Left kidney (tissue), 8 donors: Measurements from ENCODE around the gene SCCPDH. TPM values are rescaled to one million over a fixed set of nuclear protein-coding genes. Genes with fewer than 3 reads are reported as not detected.
"Not testable (repeated sequence)": the region's sequence is repeated elsewhere in the genome, so short reads cannot be mapped to it uniquely, and the experiment has no call there.

ENCODE experiments used
- DNase-seq: peaks from one replicate; pipeline ENCODE4 v3.0.0-alpha.2; 2013
- long read RNA-seq, 8 donors: transcript quantifications; one replicate each; lab custom pipeline, GENCODE V29; 2026
- polyA plus RNA-seq: library from polyadenylated mRNA; unstranded; fragments of 120-200 nt; gene quantifications from one replicate; pipeline ENCODE4 v1.2.1, GENCODE V29; 2013; ENCODE audit not compliant: insufficient read length

Gene SCCPDH, protein sequence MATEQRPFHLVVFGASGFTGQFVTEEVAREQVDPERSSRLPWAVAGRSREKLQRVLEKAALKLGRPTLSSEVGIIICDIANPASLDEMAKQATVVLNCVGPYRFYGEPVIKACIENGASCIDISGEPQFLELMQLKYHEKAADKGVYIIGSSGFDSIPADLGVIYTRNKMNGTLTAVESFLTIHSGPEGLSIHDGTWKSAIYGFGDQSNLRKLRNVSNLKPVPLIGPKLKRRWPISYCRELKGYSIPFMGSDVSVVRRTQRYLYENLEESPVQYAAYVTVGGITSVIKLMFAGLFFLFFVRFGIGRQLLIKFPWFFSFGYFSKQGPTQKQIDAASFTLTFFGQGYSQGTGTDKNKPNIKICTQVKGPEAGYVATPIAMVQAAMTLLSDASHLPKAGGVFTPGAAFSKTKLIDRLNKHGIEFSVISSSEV
- polyA plus RNA-seq: 50.4 TPM
- long read RNA-seq, donor 1, transcript SCCPDH-201 (12 exons, 2,503 nt): major isoform, 35 of 66 reads
- long read RNA-seq, donor 1, partial matches to known transcripts: 31 of 66 reads
- long read RNA-seq, donor 1, other reads (novel, unspliced or antisense): 0 of 66 reads
- long read RNA-seq, donor 2, transcript SCCPDH-201 (12 exons, 2,503 nt): major isoform, 35 of 41 reads
- long read RNA-seq, donor 2, partial matches to known transcripts: 6 of 41 reads
- long read RNA-seq, donor 2, other reads (novel, unspliced or antisense): 0 of 41 reads
- long read RNA-seq, donor 3, transcript SCCPDH-201 (12 exons, 2,503 nt): major isoform, 28 of 39 reads
- long read RNA-seq, donor 3, partial matches to known transcripts: 11 of 39 reads
- long read RNA-seq, donor 3, other reads (novel, unspliced or antisense): 0 of 39 reads
- long read RNA-seq, donor 4, partial matches to known transcripts: 5 of 7 reads
- long read RNA-seq, donor 4, other reads (novel, unspliced or antisense): 0 of 7 reads
- long read RNA-seq, donor 5, transcript SCCPDH-201 (12 exons, 2,503 nt): major isoform, 63 of 94 reads
- long read RNA-seq, donor 5, partial matches to known transcripts: 31 of 94 reads
- long read RNA-seq, donor 5, other reads (novel, unspliced or antisense): 0 of 94 reads
- long read RNA-seq, donor 6, transcript SCCPDH-201 (12 exons, 2,503 nt): major isoform, 33 of 47 reads
- long read RNA-seq, donor 6, partial matches to known transcripts: 14 of 47 reads
- long read RNA-seq, donor 6, other reads (novel, unspliced or antisense): 0 of 47 reads
- long read RNA-seq, donor 7, transcript SCCPDH-201 (12 exons, 2,503 nt): major isoform, 55 of 82 reads
- long read RNA-seq, donor 7, partial matches to known transcripts: 27 of 82 reads
- long read RNA-seq, donor 7, other reads (novel, unspliced or antisense): 0 of 82 reads
- long read RNA-seq, donor 8, transcript SCCPDH-201 (12 exons, 2,503 nt): major isoform, 18 of 23 reads
- long read RNA-seq, donor 8, partial matches to known transcripts: 5 of 23 reads
- long read RNA-seq, donor 8, other reads (novel, unspliced or antisense): 0 of 23 reads

DNA sequence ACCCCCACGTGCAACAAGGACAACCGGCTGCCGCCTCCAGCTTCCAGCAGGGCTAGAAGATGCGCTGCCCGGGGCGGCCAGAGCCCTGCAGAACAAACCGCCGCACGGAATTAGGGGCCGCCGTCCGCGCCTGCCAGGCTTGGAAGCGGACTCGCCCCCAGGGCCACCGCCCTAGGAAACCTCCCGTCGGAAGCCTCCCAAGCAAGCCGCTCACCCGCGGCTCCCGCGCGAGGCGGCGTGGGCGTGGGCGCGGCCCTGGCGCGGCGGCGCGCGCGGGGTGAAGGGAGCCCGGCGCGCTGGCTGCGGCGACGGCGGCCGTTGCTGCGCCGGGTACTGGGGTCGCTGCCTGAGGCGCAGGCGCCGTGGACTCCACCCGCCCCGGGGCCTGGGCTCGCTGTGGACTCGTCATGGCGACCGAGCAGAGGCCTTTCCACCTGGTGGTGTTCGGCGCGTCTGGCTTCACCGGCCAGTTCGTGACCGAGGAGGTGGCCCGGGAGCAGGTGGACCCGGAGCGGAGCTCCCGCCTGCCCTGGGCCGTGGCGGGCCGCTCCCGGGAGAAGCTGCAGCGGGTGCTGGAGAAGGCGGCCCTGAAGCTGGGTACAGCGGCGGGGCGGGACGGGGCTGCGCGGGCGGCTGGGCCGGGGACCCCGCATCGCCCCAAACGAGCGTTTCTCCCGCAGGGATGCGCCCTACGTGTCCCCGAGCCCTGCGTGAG, at the start of gene SCCPDH:
TSS of gene SCCPDH (plus strand) at position 394 of the 715 bp plus-strand sequence. CDS start at position 408, 14 bp downstream.
- DNase-seq: peak; percentile 75

DNA sequence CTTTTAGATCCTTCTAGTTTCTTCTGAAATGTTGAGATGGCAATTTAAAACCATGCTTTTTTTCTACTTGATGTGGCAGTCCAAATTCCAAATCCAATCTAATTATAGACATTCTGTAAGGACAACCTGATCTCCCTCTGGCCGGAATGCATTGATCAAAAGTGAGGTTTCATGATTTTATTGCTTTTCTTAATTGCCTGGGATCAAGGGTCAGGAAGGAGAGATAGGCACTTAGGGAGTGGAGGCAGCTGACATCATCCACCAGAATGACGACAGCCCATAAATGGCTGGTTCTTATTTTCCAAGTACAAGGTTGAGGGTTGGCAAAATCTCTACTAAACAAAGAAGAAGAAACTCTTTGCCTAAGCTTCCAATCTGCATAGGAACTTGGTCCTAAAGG, 46.4 kb upstream of the SCCPDH start:
- peak; percentile 52 for DNase-seq

DNA sequence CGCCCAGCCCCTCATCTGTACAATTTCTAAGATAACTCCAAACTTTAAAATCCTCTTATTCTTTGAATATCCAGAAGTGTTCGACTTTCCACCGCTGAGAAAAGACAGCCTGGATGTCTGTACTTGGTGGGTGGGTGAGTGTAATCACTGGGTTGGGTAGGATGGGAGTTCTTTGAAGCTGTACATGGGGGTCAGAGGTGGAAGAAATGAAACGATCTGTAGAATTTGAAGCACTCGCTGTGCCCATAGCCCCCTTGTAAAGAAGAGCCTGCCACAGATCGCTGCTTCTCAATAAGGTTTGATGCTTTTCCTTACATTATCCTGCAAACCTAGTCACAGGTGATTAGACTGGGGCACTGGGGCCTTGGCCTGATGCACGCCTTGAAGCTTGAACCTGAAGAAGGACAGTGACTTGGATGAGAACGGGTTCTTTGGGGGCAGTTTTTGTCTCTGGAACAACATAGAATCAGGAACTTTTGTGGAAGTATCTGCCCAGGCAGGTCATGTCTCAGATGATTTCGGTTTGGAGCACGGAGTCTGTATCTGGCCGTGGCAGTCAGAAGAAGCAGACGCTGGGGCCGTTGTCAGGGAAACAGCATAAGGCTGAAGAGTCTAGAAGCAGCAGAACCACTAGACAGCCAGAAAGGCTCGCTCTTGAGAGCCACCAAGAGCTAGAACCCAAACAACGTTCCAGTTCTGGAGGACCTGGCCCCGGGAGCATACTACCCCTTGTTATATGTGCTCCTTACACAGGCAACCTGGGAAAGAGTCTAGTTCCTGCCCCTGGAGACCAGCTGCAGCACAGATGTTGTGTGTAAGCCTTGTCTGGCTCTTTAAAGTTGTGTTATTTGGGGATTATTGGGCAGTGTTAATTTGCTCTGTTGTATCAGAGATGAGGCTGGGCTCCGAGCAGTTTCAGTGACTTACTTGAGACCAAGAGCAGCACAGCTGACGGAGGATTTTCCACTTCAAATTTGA, 45.1 kb upstream of the SCCPDH start:
- peak; percentile 25 for DNase-seq

DNA sequence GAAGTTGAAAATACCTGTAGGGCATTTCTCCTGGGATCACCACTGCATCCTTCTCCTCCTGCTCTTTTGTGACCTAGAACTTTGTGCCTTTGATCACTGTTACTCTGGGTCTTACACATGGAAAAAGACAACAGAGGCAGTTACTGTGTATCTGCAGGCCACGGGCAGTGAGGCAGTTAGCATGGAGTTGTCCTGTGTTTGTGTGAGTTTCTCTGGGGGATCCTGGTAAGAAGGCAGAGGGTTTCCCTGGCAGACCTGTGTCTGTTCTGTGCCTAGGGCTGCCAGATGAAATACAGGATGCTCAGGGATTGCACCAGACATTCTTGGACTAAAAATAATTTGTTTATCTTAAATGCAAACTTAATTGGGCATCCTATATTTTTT, 44.4 kb upstream of the SCCPDH start:
- DNase-seq: no peak

DNA sequence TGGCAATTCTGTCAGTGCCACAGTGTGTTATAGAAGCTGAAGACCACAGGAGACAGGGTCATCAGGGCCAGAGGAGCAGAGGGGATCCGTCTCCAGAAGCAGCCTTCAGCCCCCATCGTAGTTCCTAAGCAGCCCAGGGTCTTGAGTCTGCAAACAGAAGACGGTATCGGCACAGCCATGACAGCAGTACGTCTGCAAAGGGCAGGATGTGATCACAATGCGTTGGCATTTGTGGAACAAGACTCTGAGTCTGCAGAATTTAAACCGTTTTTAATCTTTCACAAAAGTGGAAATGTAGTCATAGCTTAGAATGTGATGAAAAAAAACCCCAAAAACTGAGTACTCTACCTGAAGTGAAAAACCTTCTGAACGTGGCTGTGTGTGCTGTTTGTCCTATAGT, 44.0 kb upstream of the SCCPDH start:
- no peak for DNase-seq

DNA sequence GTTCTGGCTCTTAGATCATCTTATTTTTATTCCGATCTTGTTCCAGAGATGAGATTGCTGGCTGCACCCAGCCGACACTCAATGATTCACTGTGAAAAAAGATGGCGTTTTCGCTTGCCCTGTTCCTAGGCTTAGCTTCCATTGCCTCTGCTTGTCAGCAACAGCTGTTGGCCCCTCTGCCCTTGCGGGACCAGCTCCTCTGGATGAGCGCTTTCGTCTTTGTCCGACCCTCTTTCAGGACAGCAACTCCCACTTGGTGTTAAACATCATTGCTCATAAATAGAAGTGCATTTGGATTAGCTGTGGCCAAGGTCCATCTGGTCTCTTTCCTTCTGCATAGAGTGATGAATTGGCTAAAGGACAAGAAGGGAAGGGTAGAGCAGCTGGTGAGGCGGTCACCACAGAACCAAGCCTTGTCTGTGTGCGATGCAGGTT, 43.5 kb upstream of the SCCPDH start:
- peak; percentile 27 for DNase-seq

DNA sequence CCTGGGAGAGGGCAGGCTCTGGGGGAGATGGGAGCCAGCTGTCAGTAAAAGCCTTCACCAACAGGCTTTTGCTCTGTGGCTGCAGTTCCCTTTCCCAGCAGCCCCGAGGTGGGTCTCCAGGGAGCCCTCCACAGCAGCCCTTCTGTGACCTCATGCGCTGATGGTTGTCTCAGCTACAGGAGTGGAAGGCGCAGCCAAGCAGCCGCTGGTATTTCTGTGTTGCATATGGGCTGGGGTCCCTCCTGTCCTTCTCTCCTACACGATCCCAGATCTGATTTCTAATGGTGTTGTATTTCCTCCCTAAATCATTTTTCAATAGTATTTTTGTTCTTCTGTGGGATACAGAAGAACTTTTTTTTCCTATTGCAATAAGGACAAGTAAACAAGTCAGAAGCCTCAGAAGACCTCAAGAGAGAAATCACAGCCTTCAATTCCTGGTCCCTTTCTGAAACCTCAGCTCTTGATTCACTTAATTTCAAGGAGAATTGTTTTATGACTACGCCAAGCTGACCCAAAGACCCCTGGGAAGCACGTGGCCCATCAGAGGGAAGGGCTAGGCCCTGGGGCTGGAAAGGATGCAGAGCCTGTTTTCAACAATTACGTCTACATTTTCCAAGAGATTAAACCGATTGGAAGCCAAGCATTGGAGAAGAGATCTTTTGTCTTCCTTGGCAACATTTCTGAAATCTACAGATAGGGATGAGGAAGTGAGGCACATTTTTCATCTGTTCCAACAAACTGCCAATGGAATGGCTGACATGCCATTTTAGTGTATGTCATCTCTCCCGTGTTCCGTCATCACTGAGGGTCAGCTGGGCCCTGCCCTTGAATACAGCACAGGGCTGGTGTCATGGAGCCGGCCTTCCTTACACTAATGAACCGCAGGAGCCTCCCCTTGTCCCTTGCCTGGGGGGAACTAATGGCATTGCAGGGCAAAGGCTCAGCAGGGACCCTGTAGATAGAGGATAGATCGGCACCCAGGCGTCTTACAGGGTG, 42.0 kb upstream of the SCCPDH start:
- DNase-seq: peak; percentile 64

DNA sequence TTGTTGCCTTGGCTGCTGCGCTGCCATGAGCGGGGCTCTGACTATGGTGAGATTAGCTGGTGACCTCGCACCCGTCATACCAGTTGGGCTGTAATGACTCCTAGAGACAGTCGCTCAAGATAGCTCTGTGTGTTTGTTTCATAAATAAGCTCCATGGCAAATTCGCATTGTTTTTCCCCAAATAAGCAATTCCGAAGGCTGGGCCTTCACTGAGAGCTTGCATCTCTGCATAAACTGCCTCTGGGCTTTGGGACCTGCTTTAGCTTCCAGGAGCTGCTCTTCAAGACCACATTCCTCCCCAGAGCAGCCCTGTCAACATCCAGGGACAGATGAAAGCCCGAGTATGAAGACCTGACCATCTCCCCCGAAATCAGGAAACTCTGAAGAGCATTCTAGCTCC, 40.7 kb upstream of the SCCPDH start:
- no peak for DNase-seq

DNA sequence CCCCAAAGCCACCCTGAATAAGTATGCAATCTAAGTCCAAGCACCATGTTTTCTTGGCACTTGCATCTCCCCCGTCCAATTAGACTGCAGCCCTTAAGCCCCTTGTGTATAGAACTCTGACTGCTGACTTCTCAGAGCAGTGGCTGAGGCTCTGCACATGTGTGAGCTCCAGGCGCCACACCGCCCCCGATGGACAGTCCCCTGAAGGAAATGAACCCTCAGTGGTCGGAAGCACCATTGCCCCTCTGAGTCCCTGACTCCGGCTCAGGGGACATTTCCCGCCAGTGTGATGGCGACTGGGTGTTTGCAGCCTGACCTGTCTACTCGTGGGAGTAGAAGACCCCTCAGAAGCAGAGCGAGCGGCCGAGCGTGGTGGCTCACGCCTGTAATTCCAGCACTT, 37.2 kb upstream of the SCCPDH start:
- DNase-seq: no peak

DNA sequence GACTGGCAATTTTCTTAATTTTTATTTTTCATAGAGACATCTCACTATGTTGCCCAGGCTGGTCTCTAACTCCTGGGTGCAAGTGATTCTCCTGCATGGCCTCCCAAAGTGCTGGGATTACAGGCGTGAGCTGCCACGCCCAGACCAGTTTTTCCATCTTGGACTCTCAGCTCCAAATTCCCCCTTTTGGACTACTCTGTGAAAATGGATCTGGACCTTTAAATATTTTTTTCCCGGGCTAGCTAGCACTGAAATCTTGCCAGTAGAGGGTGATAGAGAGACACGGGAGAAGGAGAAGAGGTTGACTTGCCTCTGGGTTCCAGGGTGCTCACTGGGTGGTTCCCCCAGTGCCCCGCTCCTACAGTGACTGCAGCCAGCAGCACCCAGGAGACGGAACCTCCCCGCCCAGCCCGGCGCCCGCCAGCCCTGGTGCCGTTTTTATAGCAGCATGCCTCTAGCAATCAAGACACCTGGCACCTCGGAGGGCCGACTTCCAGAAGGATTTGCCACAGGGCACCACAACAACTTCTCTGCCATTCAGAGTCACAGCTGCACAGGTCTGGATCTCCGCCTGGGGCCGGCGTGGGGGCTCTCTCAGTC, 34.7 kb upstream of the SCCPDH start:
- DNase-seq: peak; percentile 70

DNA sequence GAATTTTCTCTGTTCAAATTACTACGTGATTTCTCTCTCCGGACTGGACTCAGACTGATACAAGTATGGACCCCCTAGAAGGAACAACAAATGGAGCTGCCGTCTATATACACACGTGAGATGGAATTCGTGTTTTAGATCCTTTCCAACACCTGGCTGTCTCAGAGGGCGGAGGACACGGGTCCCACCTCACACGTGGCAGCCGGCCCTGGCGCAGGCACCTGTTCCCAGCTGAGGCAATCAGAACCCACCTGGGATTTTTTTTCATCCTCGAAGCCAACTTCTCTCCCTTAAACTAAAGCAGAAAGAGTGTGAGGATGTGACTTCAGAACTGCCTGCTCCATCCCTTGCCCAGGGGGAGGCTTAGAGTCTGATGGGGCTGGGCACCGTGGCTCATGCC, 34.1 kb upstream of the SCCPDH start:
- DNase-seq: no peak

DNA sequence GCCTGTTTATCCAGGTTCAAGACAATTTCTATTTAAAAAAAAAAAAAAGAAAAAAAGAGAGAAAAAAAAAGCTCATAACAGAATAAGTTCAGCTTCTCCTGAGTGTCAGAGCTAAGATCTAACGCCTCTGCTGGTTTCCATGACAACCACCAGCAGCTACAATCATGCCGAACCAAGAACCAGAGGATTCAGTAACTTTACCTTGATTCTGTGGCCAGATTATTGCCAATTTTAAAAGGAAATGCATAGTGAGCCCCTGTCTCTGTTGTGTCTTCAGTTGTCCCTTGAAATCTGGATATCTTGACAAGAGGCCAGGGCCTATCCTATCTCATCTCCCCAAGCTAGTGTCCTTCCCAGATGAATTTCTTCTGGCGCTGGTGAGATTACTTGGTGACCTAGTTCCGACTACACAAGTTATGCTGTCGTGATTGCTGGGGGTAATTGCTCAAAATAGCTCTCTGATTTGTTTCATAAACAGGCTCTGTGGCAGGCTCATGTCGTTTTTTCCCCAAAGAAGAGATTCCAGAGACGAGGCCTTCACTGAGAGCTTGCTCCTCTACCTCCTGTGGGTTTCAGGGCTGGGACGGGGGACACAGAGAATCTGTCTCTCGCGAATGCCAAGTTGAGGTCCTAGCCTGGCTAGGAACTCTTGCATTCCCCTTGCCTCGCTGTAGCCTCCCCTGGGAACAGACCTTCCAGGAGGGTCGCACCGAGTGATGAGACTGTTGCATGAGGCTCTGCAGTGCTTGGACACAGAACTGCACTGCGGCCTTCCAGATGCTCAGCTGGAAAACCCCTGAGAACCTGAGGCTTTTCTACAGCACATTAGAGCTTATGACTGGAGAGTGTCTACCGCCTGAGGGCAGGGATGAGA, 32.4 kb upstream of the SCCPDH start:
- no peak for DNase-seq

DNA sequence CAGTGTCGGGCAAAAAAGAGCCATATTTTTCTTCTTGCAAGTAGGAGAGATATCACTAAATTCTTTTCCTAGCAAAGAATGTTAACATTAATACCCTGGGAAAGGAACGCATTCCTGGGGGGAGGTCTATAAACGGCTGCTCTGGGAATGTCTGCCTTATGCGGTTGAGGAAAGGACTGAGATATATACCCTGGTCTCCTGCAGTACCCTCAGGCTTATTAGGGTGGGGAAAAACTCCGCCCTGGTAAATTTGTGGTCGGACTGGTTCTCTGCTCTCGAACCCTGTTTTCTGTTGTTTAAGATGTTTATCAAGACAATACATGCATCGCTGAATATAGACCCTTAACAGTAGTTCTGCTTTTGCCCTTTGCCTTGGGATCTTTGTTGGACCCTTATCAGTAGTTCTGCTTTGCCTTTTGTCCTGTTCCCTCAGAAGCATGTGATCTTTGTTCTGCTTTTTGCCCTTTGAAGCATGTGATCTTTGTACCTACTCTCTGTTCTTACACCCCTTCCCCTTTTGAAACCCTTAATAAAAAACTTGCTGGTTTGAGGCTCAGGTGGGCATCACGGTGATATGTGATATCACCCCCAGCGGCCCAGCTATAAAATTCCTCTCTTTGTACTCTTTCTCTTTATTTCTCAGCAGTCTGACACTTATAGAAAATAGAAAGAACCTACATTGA, 29.9 kb upstream of the SCCPDH start:
- DNase-seq: not testable (repeated sequence)

DNA sequence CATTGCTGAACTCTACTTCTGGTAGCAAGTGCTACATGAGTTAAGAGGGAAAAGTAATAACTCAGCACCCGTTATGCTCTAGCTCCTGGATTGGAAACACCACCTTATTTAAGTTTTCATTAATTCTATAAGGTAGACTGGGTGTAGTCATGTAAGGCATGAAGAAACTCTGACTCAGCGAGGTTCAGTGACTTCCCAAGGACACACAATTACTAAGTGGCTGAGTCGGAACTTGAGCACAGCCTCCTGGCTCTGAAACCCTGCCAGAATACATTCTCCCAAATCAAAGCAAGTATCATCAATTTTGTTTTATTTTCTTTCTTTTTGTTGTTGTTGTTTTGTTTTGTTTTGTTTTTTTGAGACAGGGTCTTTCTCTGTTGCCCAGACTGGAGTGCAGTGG, 29.1 kb upstream of the SCCPDH start:
- no peak for DNase-seq

DNA sequence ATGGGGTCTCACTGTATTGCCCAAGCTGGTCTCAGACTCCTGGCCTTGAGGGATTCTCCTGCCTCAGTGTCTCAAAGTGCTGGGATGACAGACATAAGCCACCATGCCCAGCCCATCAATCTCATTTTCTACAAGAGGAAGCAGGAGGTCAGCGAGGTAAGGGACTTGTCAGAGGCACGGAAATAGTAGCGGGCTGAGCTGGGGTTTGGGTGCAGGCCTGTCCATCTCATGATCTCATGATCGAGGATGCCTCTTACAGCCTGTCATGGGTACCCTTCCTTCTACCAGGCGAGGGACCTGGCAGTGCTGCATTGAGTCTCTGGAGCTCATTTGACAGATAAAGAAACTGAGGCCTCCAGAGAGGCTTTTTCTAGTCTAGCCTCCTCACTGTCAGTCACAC, 28.5 kb upstream of the SCCPDH start:
- DNase-seq: no peak

DNA sequence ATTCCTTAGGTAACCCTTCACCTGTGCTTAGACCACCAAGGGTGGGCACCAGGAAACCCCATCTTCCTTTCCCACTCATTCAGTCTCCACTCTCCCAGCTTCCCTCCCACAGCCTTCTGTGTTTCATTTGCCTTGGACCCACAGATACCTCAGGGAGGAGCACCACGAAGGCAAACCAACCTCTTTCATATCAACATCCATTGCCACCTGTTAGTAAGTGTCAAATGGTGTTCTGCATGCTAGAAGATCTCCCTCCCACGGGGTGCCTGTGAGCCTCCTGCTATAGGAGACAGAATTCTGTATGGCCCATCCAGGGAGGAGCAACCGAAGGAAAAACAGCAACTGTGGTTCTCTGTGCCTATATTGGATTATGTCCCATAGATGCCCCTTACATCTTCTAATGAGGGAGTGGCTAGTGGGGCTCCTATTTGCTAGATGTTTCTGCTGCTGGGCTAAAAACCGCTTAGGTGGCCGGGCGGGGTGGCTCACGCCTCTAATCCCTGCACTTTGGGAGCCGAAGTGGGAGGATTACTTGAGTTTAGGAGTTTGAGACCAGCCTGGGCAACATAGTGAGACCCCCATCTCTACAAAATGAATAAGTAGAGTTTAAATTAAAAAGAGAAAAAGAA, 25.6 kb upstream of the SCCPDH start:
- DNase-seq: no peak
